GF-D8 (cell line): Measurements from ENCODE around the gene GLUL.
"Not testable (repeated sequence)": the region's sequence is repeated elsewhere in the genome, so short reads cannot be mapped to it uniquely, and the experiment has no call there.

ENCODE experiments used
- DNase-seq: peaks from one replicate; lab custom pipeline; 2025; lab: John Stamatoyannopoulos, UW

Gene GLUL

GRCh38 chr1:182367926-182368325 is 23.7 kb downstream of the GLUL start:
- no peak for DNase-seq

- no peak for DNase-seq
Measured at GRCh38 chr1:182366596-182366995, 25.0 kb downstream of the GLUL start.

GRCh38 chr1:182359645-182360044 is 31.9 kb downstream of the GLUL start:
- no peak for DNase-seq

- no peak for DNase-seq
Measured at GRCh38 chr1:182357913-182358312, 33.7 kb downstream of the GLUL start.

DNA sequence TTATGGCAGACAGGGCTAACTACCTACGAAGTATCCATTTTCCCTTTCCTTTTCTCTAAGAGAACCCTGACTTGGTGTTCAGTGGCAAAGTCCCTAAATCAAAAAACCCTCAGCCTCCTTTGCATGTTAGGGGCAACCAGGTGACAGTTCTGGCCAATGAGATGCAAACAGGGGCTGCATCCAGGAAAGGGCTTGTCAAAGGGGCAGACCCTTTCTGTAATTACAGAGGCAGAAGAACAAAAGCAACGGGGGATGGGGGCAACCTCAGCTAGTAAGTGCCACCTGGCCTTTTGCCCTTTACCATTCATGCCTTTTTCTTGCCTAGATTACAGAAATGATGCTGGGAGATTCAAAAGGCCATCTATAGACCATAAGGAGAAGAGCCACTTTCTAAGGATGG is 34.4 kb downstream of the GLUL start:
- no peak for DNase-seq

DNA sequence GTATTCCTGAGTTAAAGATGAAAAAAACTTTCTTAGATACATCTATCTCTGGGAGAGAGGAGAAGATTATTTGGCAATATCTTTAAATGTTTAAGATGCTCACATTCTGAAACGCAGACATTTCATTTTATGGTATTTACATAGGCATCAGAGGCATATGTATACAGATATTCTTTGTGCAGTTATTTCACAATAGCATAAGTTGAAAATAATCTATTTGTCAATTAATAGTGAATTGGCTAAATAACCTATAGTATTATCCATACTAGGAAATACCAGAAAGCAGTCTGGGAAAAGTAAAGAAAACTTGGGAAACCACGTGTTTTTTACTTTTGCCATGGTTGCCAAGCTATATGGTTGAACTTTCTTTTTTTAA is 35.9 kb downstream of the GLUL start:
- no peak for DNase-seq

DNA sequence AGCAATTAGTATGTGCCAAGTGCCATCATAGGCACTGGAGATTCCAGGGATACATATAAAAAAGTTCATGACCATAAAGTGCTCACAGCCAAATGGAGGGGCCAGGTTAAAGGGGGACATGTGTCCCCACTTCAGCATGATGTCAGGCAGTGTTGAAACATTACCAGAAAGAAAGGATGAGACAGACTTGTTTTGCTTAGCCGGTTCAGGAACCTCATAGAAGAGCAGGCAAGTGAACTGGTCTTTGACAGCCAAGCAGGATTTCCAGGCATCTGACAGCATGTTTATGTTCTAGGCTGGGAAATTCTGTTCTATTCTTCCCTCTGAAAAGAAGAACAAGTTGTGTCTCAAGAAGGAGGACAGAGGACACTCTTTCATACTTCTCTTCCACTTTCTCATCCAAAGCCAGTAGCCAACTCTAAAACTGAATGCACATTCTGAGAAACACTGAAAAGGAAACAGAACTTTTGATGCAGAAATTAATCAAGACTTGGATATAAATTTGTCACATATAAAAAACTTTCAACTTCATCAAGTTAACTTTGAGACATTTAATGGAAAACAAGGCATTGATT is 39.7 kb downstream of the GLUL start:
- DNase-seq = no peak

DNA sequence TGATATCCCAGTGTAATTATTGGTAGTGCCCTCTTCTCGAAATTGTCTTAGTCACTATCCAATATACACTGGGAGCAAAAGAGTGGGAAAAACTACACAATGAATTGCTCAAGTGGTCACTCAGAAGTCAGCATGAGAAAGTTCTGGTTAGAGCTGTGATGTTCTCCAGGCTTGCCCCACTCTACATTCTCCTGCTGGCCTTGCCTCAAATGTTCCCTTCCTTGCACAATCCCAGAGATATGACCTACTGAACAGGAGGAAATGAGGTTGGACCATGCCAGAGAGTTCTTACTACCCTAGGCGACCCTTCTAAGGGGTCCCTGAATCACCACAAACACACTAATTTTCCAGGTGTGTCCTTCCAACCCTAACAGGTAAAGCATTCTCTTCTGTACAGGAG is 40.8 kb downstream of the GLUL start:
- DNase-seq = no peak

DNA sequence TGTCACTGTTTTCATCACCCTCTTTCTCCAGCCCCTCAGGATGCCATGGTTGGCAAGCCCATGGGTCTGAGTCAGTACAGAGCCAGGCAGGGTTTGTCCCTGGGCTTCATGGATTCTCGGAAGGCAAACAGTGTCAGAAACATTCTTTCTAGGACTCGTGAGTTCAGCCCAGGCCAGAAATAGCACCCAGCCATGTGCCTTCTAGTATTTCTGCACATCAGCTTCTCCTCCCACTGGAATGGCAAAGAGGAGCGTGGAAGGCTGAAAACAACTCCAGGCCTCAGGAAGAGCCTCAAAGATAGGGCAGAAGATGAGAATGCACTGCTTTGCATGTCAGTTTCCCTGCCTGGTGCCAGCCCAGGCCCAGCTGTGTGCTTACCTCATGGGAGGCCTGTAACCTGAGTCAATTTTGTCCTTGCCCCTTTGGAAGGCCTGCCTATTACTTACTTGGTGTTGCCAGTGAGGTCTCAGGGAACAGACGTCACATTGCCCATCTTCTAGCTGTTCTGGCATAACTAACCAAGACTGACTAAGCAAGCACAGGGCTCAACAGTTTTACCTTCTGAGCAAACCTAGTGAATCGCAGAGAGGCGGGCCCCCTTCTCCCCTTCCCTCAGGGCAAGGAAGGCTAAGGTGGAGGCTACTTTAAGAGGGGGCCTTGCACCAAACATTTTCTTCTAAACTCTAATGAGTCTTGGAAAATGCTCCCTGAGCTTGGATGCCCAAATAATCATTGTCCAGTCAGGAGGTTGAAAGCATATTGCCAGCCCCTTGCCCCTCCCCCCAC is 42.4 kb downstream of the GLUL start:
- DNase-seq = no peak

- no peak for DNase-seq
Measured at GRCh38 chr1:182347019-182347418, 44.6 kb downstream of the GLUL start.

GRCh38 chr1:182340233-182341058 is 51.1 kb downstream of the GLUL start:
- DNase-seq = no peak

- no peak for DNase-seq
Measured at GRCh38 chr1:182339684-182340083, 51.9 kb downstream of the GLUL start.

- DNase-seq = peak; percentile 76
Measured at GRCh38 chr1:182338806-182339370, 52.7 kb downstream of the GLUL start.

GRCh38 chr1:182337736-182338571 is 53.6 kb downstream of the GLUL start:
- DNase-seq = peak; percentile 71

- DNase-seq = peak; percentile 40
Measured at GRCh38 chr1:182335771-182336566, 55.6 kb downstream of the GLUL start.

DNA sequence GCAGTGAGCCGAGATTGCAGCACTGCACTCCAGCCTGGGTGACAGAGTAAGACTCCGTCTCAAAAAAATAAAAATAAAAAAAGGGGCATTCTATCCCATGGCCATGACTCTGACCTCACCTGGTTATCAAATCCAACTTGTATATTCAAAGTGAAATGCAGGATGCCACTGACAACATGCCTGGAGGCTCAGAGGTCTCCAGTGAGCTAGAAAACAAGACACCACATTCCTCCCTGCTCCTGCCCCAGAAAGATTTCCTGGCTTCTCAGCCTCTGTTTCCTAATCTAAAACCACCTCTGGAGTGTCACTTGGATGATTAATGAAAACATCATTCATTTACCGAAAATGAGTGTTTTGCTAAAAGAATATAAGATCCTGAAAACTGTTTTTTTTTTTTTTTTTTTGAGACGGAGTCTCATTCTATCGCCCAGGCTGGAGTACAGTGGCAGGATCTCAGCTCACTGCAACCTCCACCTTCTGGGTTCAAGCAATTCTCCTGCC is 58.5 kb downstream of the GLUL start:
- DNase-seq = not testable (repeated sequence)

DNA sequence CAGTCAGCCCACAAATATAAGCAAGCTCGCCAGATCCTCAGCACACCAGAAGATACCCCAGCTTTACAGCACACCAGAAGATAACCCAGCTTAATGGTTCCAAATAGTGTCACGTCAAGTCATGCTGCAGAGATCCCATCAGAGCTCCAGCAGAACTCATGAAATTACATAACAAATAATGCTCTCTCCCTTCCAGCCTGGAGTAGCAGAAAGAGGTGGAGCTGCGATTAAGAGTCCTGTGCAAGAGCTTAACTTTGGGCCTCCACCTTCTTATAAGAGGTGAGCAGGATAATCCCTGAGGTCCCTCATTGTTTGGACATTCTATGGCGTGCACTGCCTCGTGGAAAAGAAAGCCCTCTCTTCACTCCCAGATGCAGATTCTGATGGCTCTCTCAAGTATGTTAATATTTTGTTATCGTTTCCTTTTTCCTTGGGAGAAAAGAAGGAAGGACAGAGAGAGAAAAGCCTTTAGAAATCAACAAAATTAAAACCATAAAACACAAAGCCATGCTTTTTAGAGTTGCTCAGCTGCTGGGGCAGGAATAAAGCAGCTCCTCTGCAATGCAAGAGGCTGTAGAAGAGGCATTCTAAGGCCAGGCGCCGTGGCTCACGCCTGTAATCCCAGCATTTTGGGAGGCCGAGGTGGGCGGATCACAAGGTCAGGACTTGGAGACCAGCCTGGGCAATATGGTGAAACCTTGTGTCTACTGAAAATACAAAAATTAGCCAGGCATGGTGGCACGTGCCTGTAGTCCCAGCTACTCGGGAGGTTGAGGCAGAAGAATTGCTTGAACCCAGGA is 59.1 kb downstream of the GLUL start:
- DNase-seq = no peak
